Endothelial cell of umbilical vein (primary cell): ENCODE data around the gene PKNOX2. TPM values are rescaled to one million over a fixed set of nuclear protein-coding genes. Genes with fewer than 3 reads are reported as not detected.

Source experiments
- BruUV-seq: library from RNA; stranded (reverse); fragments of 400-500 nt; replicated peaks from 2 replicates; lab custom pipeline; 2021; lab: Mats Ljungman, UMichigan
- CTCF ChIA-PET: fragments of 300-600, 350-600 bp; sonication (Branson Sonifier 250); formaldehyde crosslinking; loops from one replicate; lab custom pipeline; 2021; ENCODE audit warnings: antibody characterized with exemption, inconsistent platforms; lab: Charles Lee
- POLR2A ChIA-PET: fragments of 300-600, 350-600 bp; sonication (Branson Sonifier 250); formaldehyde crosslinking; loops from one replicate; lab custom pipeline; 2021; ENCODE audit warnings: antibody characterized with exemption, inconsistent platforms; lab: Charles Lee
- DNase-seq: peaks from one replicate; pipeline ENCODE4 v3.0.0-alpha.2; 2011; ENCODE audit warnings: low read depth, low spot score
- FAIRE-seq: peaks from 2 replicates; lab custom pipeline; 2011; peaks lifted over from hg19 to GRCh38; lab: Jason Lieb, UNC
- H2AFZ ChIP-seq: 2 replicates; pipeline ENCODE4 v1.6.0; 2012; ENCODE audit warnings: low read depth, low read length, control low read depth, inconsistent platforms
- H3K27ac ChIP-seq: 2 replicates; pipeline ENCODE4 v1.5.1; 2011; ENCODE audit warnings: low read depth, mild to moderate bottlenecking, control low read depth, low read length, moderate library complexity; ENCODE audit not compliant: insufficient read depth
- H3K27me3 ChIP-seq, 2 experiments: 2 replicates each; pipeline versions ENCODE4 v1.6.0 to v1.6.1; 2011; ENCODE audit warnings: low read length in 2 of 2, mixed read lengths in 1 of 2; ENCODE audit not compliant: control insufficient read depth in 2 of 2, insufficient read depth in 2 of 2
- H3K36me3 ChIP-seq, 2 experiments: 2 replicates in 1 of 2; 3 replicates in 1 of 2; pipeline ENCODE4 v1.5.1; 2011; ENCODE audit warnings: low read length in 2 of 2, mild to moderate bottlenecking in 1 of 2, moderate library complexity in 1 of 2; ENCODE audit not compliant: control insufficient read depth in 2 of 2, insufficient read depth in 2 of 2; ENCODE audit errors: extremely low read depth in 1 of 2
- H3K4me1 ChIP-seq: 3 replicates; pipeline ENCODE4 v1.5.1; 2011; ENCODE audit warnings: mild to moderate bottlenecking, low read length; ENCODE audit not compliant: control insufficient read depth, insufficient read depth; ENCODE audit errors: extremely low read depth
- H3K4me2 ChIP-seq: 2 replicates; pipeline ENCODE4 v1.6.1; 2011; ENCODE audit warnings: low read length, control low read depth, mixed read lengths; ENCODE audit not compliant: insufficient read depth
- H3K4me3 ChIP-seq, 3 experiments: fragments of 200-600 bp in 1 of 3; sonication (generic), shearing (Covaris generic) in 1 of 3; replicated peaks in 1 of 3; 2 replicates each; pipeline ENCODE4 v1.5.1; 2011 to 2016; ENCODE audit warnings: control low read depth in 3 of 3, low read length in 3 of 3, mild to moderate bottlenecking in 2 of 3, inconsistent platforms in 1 of 3, low read depth in 1 of 3, moderate library complexity in 1 of 3; ENCODE audit not compliant: insufficient read depth in 1 of 3
- H3K79me2 ChIP-seq: 2 replicates; pipeline ENCODE4 v1.6.0; 2012; ENCODE audit warnings: low read length, inconsistent platforms; ENCODE audit not compliant: control insufficient read depth, insufficient read depth
- H3K9ac ChIP-seq: replicated peaks from 2 replicates; pipeline ENCODE3; 2011; ENCODE audit warnings: low read length, control low read depth; ENCODE audit not compliant: insufficient read depth; ENCODE audit errors: extremely low read depth
- H3K9me1 ChIP-seq: replicated peaks from 3 replicates; pipeline ENCODE4 v1.6.0; 2011; ENCODE audit warnings: mild to moderate bottlenecking, low read length; ENCODE audit not compliant: control insufficient read depth, insufficient read depth; ENCODE audit errors: extremely low read depth
- H3K9me3 ChIP-seq: replicated peaks from 2 replicates; pipeline ENCODE4 v1.5.1; 2012; ENCODE audit warnings: low read length, inconsistent platforms; ENCODE audit not compliant: control insufficient read depth, insufficient read depth
- H4K20me1 ChIP-seq: replicated peaks from 2 replicates; pipeline ENCODE3; 2011; ENCODE audit warnings: mild to moderate bottlenecking, low read length; ENCODE audit not compliant: control insufficient read depth, insufficient read depth; ENCODE audit errors: extremely low read depth
- CTCF ChIP-seq, 2 donors: IDR thresholded peaks; 1 replicate in 1 of 2; 2 replicates in 1 of 2; pipeline ENCODE4 v1.5.1; 2011; ENCODE audit warnings: low read length in 2 of 2, mild to moderate bottlenecking in 2 of 2, moderate library complexity in 2 of 2, control low read depth in 1 of 2, inconsistent platforms in 1 of 2, low read depth in 1 of 2; ENCODE audit not compliant: insufficient read depth in 1 of 2; ENCODE audit errors: extremely low read depth in 1 of 2
- EZH2 ChIP-seq: IDR thresholded peaks from 2 replicates; pipeline ENCODE4 v1.6.1; 2012; ENCODE audit warnings: borderline replicate concordance, low read depth, mild to moderate bottlenecking, moderate library complexity, low read length, inconsistent platforms; ENCODE audit not compliant: severe bottlenecking
- GATA2 ChIP-seq: IDR thresholded peaks from 2 replicates; pipeline ENCODE4 v1.7.0; 2011; ENCODE audit warnings: low read depth, mild to moderate bottlenecking, moderate library complexity, mixed read lengths, low read length; ENCODE audit not compliant: insufficient read length, insufficient read depth
- JUN ChIP-seq: IDR thresholded peaks from 2 replicates; pipeline ENCODE4 v1.6.1; 2011; ENCODE audit warnings: borderline replicate concordance, low read depth; ENCODE audit not compliant: insufficient read length, insufficient read depth
- MAX ChIP-seq: IDR thresholded peaks from 2 replicates; pipeline ENCODE4 v1.6.1; 2011; ENCODE audit not compliant: insufficient read depth, insufficient read length
- MYC ChIP-seq: IDR thresholded peaks from one replicate; pipeline ENCODE4 v1.6.1; 2011; ENCODE audit warnings: mild to moderate bottlenecking, low read depth, low read length
- POLR2A ChIP-seq: IDR thresholded peaks from 2 replicates; pipeline ENCODE4 v1.6.1; 2012; ENCODE audit warnings: low read depth, mild to moderate bottlenecking, control low read depth, low read length
- POLR2AphosphoS5 ChIP-seq: IDR thresholded peaks from 2 replicates; pipeline ENCODE4 v1.6.1; 2012; ENCODE audit warnings: low read depth, mild to moderate bottlenecking, control low read depth, low read length, moderate library complexity; ENCODE audit not compliant: insufficient read depth
- dilution Hi-C: fragments of 300-500 bp; cut with MboI; formaldehyde crosslinking; loops from one replicate; pipeline ENCODE4 v1.15.0; 2019; ENCODE audit warnings: low sequenced_read_pairs; ENCODE audit not compliant: extremely low pct_ligation_motif_present
- intact Hi-C: fragments of 100-400 bp; cut with micrococcal nuclease; formaldehyde crosslinking; loops from one replicate; pipeline ENCODE4 v1.10.0; 2022
- polyA plus RNA-seq, 4 experiments: library from polyadenylated mRNA; depleted of rRNA in 3 of 4; stranded (reverse) in 3 of 4; unstranded in 1 of 4; fragments of >200 nt; gene quantifications; 2 replicates each; pipeline versions ENCODE4 v1.2.1 to v1.2.3, GENCODE V29; 2011 to 2012; ENCODE audit warnings: missing spikeins in 1 of 4
- total RNA-seq: library from RNA; stranded (reverse); gene quantifications from 2 replicates; pipeline ENCODE4 v1.2.3, GENCODE V29; 2021

The PKNOX2 gene
- total and polyA plus RNA-seq, 2 donors (not counting 3 experiments of a cell fraction or from before 2014, with no cell fraction given): 0.11 to 0.91 TPM

GRCh38 chr11:125226031-125226430 is 61.5 kb downstream of the PKNOX2 start:
- H3K27me3 ChIP-seq: peaks cover 0 to 2% of the 10 kb centered on the region in 2 experiments
- ChIA-PET CTCF (interaction anchor here (1.7 to 3.4 kb wide), 2 partner anchors 61 to 119 kb away, joined by 15 to 21 read pairs; partner anchors contain the start of gene PKNOX2), POLR2A (no interaction called here)
- H3K36me3 ChIP-seq: no peaks in the 10 kb centered on the region
- no peaks in the 10 kb centered on the region for H3K9me3 ChIP-seq
- TF ChIP-seq EZH2 (no peak), POLR2AphosphoS5 (no peak), POLR2A (no peak), GATA2 (no peak), MAX (no peak), MYC (no peak)
- H3K9me1 ChIP-seq: no peaks in the 10 kb centered on the region
- H3K4me2 ChIP-seq: no peak overlapping the region
- dilution Hi-C loops: no loop called here
- DNase-seq (no peak), FAIRE-seq (no peak)
- BruUV-seq: no TSS peak
- H3K9ac ChIP-seq: no peak overlapping the region
- no peak overlapping the region for H3K27ac ChIP-seq
- no peak overlapping the region for H2AFZ ChIP-seq
- no peaks in the 10 kb centered on the region for H4K20me1 ChIP-seq
- no peak overlapping the region for H3K4me3 ChIP-seq
- intact Hi-C loops: no loop called here
- no peaks in the 10 kb centered on the region for H3K4me1 ChIP-seq
- no peaks in the 10 kb centered on the region for H3K79me2 ChIP-seq

GRCh38 chr11:125226706-125227105 is 62.2 kb downstream of the PKNOX2 start:
- no peaks in the 10 kb centered on the region for H3K9me3 ChIP-seq
- no peaks in the 10 kb centered on the region for H3K4me1 ChIP-seq
- H3K27me3 ChIP-seq: peaks cover 1 to 2% of the 10 kb centered on the region in 2 experiments
- no peak for FAIRE-seq
- H3K4me2 ChIP-seq: no peak overlapping the region
- no peak for DNase-seq
- no peaks in the 10 kb centered on the region for H3K9me1 ChIP-seq
- no peaks in the 10 kb centered on the region for H3K36me3 ChIP-seq
- ChIA-PET CTCF (no interaction called here), POLR2A (no interaction called here)
- H3K9ac ChIP-seq: no peak overlapping the region
- H2AFZ ChIP-seq: no peak overlapping the region
- no peaks in the 10 kb centered on the region for H4K20me1 ChIP-seq
- H3K79me2 ChIP-seq: no peaks in the 10 kb centered on the region
- H3K4me3 ChIP-seq: no peak overlapping the region
- dilution Hi-C loops (no loop called here), intact Hi-C loops (no loop called here)
- BruUV-seq: no TSS peak
- no peak overlapping the region for H3K27ac ChIP-seq
- TF ChIP-seq EZH2 (no peak), JUN (no peak), MYC (no peak), GATA2 (no peak), CTCF (IDR thresholded peaks at IDR 0.05; ENCODE audit: extremely low read depth in 1 of 2, insufficient read depth in 1 of 2, low read depth in 1 of 2, low read length in 2 of 2) (no peak), POLR2AphosphoS5 (no peak)
